NCI-H1105 (cell line): Measurements from ENCODE around the gene XPA.
"Not testable (repeated sequence)": the region's sequence is repeated elsewhere in the genome, so short reads cannot be mapped to it uniquely, and the experiment has no call there.

Experiments
- DNase-seq: peaks from one replicate; lab custom pipeline; 2025; lab: John Stamatoyannopoulos, UW

XPA gene

GRCh38 chr9:97703437-97704344, 6.6 kb upstream of the XPA start:
- DNase-seq, result no peak

- not testable (repeated sequence) for DNase-seq
Observed at GRCh38 chr9:97699824-97700223, 2.7 kb upstream of the XPA start.

- DNase-seq, result not testable (repeated sequence)
Observed at GRCh38 chr9:97699281-97699680, 2.1 kb upstream of the XPA start.

- no peak for DNase-seq
Observed at GRCh38 chr9:97698865-97699264, 1.7 kb upstream of the XPA start.

- no peak for DNase-seq
Observed at GRCh38 chr9:97697837-97698236, 697 bp upstream of the XPA start.

- no peak for DNase-seq
Observed at GRCh38 chr9:97695995-97696802, 941 bp downstream of the XPA start.

GRCh38 chr9:97695390-97695789, 1.8 kb downstream of the XPA start:
- no peak for DNase-seq

- no peak for DNase-seq
Observed at GRCh38 chr9:97694769-97695168, 2.4 kb downstream of the XPA start.

GRCh38 chr9:97689401-97690180, 7.5 kb downstream of the XPA start:
- DNase-seq, result no peak

- DNase-seq, result no peak
Observed at GRCh38 chr9:97688654-97689053, 8.5 kb downstream of the XPA start.

- no peak for DNase-seq
Observed at GRCh38 chr9:97682242-97682641, 14.9 kb downstream of the XPA start.

- no peak for DNase-seq
Observed at GRCh38 chr9:97675655-97676054, 21.5 kb downstream of the XPA start.

GRCh38 chr9:97673922-97674321, 23.2 kb downstream of the XPA start:
- no peak for DNase-seq

GRCh38 chr9:97672403-97672802, 24.7 kb downstream of the XPA start:
- no peak for DNase-seq

GRCh38 chr9:97670586-97670985, 26.6 kb downstream of the XPA start:
- no peak for DNase-seq

- DNase-seq, result no peak
Observed at GRCh38 chr9:97668485-97668884, 28.7 kb downstream of the XPA start.

GRCh38 chr9:97666907-97667686, 30.0 kb downstream of the XPA start:
- no peak for DNase-seq

GRCh38 chr9:97665742-97666141, 31.4 kb downstream of the XPA start:
- no peak for DNase-seq

- no peak for DNase-seq
Observed at GRCh38 chr9:97660847-97661246, 36.3 kb downstream of the XPA start.

- DNase-seq, result no peak
Observed at GRCh38 chr9:97660340-97660739, 36.8 kb downstream of the XPA start.

- DNase-seq, result no peak
Observed at GRCh38 chr9:97659771-97660170, 37.4 kb downstream of the XPA start.

- no peak for DNase-seq
Observed at GRCh38 chr9:97658707-97659106, 38.4 kb downstream of the XPA start.
